Colonic mucosa (tissue), 4 donors: ENCODE measurements around the gene PIK3R1. TPM values are rescaled to one million over a fixed set of nuclear protein-coding genes. Genes with fewer than 3 reads are reported as not detected.

Experiments
- DNase-seq: peaks from one replicate; pipeline ENCODE4 v3.0.0-alpha.2; 2020
- H3K27ac ChIP-seq: fragments of 200-600 bp; one replicate; pipeline ENCODE4 v1.8.0; 2021
- H3K27me3 ChIP-seq: fragments of 200-600 bp; one replicate; pipeline ENCODE4 v1.8.0; 2021
- H3K36me3 ChIP-seq: fragments of 200-600 bp; one replicate; pipeline ENCODE4 v1.8.0; 2021
- H3K4me1 ChIP-seq: fragments of 200-600 bp; one replicate; pipeline ENCODE4 v1.8.0; 2021; ENCODE audit warnings: mild to moderate bottlenecking
- H3K4me3 ChIP-seq: fragments of 200-600 bp; one replicate; pipeline ENCODE4 v1.8.0; 2021
- H3K9ac ChIP-seq, 2 donors: one replicate each; pipeline ENCODE4 v1.7.0; 2013; ENCODE audit warnings: control low read depth in 2 of 2, low read depth in 2 of 2, low read length in 2 of 2
- H3K9me3 ChIP-seq: fragments of 200-600 bp; one replicate; pipeline ENCODE4 v1.8.0; 2021
- intact Hi-C: fragments of 100-400 bp; cut with DNase I; formaldehyde crosslinking; loops from one replicate; pipeline ENCODE4 v1.14.1; 2022
- total RNA-seq, 2 donors: library from RNA; stranded (reverse); fragmentation: NEBNext Ultra II Directional in 1 of 2; extraction: Animal tissue kit (Norgen Biotek cat#: 25700) in 1 of 2; gene quantifications; one replicate each; pipeline ENCODE4 v1.2.1, GENCODE V29; 2021
- TF ChIP-seq, protein P1 (sequence below): fragments of 200-600 bp; IDR thresholded peaks from one replicate; pipeline ENCODE4 v1.8.0; 2022; ENCODE audit warnings: antibody characterized with exemption, mild to moderate bottlenecking
- donor health status: healthy.
- donor health status: DM: no; HTN: no; CAD: no.
- donor health status: DM: no; HTN: no; CAD: no.

The PIK3R1 gene
- total RNA-seq, 2 donors from 2014 or later: 42.9 to 58.1 TPM

DNA sequence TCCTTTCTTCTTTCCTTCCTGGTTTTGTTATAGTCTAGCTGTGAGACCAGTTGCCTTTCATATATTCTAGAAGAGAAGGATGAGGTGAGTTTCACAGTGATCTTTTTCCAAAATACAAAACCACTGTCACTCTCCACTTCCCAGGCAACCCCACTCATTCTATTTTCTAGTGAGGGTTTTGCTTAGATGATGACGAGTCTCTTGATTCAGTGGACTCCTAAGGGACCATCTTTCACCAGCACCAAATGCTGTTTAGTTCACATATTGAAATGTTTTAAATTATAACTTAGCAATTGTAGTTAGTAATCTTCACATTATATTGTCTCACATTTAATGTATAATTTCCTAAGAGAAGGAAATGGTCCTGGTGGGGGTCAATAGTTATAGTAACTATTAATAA is 25.2 kb downstream of the PIK3R1 start:
- intact Hi-C loops: no loop called here
- no peak overlapping the region for H3K9ac ChIP-seq
- H3K27ac ChIP-seq: no peak overlapping the region

DNA sequence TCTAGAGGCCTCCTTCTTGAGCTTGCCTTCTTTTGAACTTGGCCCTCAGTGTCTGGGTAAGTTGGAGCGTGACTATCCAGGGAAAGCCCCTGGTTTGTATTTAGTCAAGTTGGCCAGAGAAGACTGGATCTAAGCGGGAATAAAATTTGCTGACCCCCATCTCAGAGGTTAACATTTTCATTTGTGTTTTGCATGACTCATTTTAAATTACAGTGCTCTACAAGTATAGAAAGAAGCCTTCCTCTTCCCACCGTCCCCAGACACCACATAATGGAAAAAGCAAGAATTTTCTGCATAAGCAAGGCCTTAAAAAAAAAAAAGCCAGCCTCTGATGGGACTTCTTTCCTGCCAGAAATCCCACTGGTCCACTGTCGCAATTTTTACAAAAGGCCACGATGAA is 27.2 kb downstream of the PIK3R1 start:
- Histone ChIP-seq H3K36me3 (no peaks in the 10 kb centered on the region), H3K4me3 (no peak overlapping the region), H3K9ac (no peak overlapping the region), H3K9me3 (no peaks in the 10 kb centered on the region), H3K4me1 (peaks cover 5% of the 10 kb centered on the region), H3K27ac (no peak overlapping the region), H3K27me3 (no peaks in the 10 kb centered on the region)
- intact Hi-C loops: no loop called here
- no peak for DNase-seq
- TF ChIP-seq, protein P1, sequence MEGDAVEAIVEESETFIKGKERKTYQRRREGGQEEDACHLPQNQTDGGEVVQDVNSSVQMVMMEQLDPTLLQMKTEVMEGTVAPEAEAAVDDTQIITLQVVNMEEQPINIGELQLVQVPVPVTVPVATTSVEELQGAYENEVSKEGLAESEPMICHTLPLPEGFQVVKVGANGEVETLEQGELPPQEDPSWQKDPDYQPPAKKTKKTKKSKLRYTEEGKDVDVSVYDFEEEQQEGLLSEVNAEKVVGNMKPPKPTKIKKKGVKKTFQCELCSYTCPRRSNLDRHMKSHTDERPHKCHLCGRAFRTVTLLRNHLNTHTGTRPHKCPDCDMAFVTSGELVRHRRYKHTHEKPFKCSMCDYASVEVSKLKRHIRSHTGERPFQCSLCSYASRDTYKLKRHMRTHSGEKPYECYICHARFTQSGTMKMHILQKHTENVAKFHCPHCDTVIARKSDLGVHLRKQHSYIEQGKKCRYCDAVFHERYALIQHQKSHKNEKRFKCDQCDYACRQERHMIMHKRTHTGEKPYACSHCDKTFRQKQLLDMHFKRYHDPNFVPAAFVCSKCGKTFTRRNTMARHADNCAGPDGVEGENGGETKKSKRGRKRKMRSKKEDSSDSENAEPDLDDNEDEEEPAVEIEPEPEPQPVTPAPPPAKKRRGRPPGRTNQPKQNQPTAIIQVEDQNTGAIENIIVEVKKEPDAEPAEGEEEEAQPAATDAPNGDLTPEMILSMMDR: no peak

More for the DNA sequence above, 25.2 kb downstream of the PIK3R1 start:
- H3K27me3 ChIP-seq: no peaks in the 10 kb centered on the region
- H3K4me3 ChIP-seq: no peak overlapping the region
- H3K9me3 ChIP-seq: no peaks in the 10 kb centered on the region
- TF ChIP-seq, protein P1: no peak
- peaks cover 5% of the 10 kb centered on the region for H3K4me1 ChIP-seq
- DNase-seq: no peak
- no peaks in the 10 kb centered on the region for H3K36me3 ChIP-seq

DNA sequence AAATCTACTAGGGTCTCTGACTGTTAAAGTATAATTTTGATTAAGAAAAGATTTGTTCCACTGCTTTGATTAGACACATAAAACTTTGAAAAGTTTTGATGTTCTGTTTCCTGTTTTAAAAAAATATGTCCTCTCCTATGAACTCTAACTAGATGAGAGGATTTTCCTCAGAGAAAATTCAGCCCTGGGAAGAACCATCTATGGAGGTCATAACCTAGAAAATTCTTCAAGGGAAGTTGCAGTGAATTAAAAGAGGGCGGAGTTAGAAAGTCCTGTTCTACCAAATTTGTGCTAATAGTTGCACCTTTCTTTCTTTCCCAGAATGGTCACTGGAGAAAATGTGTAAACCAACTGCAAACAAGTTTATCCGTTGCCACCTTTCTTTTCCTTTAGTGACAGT is 27.7 kb downstream of the PIK3R1 start:
- intact Hi-C loops: no loop called here
- no peak for DNase-seq
- no peak overlapping the region for H3K4me3 ChIP-seq
- no peak overlapping the region for H3K9ac ChIP-seq
- no peaks in the 10 kb centered on the region for H3K36me3 ChIP-seq
- H3K27ac ChIP-seq: no peak overlapping the region
- H3K9me3 ChIP-seq: no peaks in the 10 kb centered on the region
- TF ChIP-seq, protein P1: no peak
- H3K27me3 ChIP-seq: no peaks in the 10 kb centered on the region
- H3K4me1 ChIP-seq: peaks cover 5% of the 10 kb centered on the region

DNA sequence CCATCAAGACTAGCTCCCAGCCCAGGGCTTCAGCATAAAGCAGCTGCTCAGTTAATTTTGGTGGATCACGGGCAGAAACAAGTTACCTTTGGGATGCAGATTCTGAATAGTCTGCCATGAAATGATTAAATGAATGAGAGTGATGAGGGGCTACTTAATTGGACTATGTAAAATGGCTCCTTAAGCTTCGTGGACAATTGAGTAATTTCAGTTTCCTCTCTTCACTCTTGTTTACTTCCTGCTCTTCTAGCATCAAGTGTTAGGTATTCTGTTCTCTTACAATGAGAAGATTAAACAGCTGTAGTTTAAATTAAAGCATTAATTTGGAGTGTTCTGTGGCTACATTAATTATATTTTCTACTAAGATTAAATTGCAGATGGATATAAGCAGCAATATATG is 28.1 kb downstream of the PIK3R1 start:
- H3K9ac ChIP-seq: no peak overlapping the region
- DNase-seq: no peak
- no peaks in the 10 kb centered on the region for H3K36me3 ChIP-seq
- no peaks in the 10 kb centered on the region for H3K27me3 ChIP-seq
- no peak overlapping the region for H3K4me3 ChIP-seq
- intact Hi-C loops: no loop called here
- H3K27ac ChIP-seq: no peak overlapping the region
- H3K9me3 ChIP-seq: no peaks in the 10 kb centered on the region
- H3K4me1 ChIP-seq: peaks cover 5% of the 10 kb centered on the region
- TF ChIP-seq, protein P1: no peak

DNA sequence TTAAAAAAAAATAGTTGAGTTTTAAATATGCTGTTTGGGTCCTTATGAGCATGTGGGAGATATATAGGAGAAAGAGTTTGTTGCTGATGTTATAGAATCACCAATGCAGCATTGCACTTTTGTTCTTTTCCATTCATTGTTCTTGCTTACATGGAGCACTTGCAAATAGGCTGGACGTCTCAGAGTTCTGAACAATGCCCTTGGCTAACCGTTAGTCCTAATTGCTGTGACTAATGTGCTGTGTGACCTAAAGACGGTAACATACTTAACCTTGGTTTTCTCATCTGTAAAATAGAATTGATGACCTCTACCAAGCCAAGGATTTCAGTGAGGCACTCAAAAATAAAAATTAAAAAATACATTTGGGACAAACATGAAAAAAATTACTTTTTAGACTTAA is 29.8 kb downstream of the PIK3R1 start:
- H3K4me3 ChIP-seq: no peak overlapping the region
- no peak overlapping the region for H3K27ac ChIP-seq
- H3K4me1 ChIP-seq: peaks cover 2% of the 10 kb centered on the region
- DNase-seq: no peak
- intact Hi-C loops: no loop called here
- no peaks in the 10 kb centered on the region for H3K27me3 ChIP-seq
- H3K9me3 ChIP-seq: no peaks in the 10 kb centered on the region
- TF ChIP-seq, protein P1: no peak
- no peak overlapping the region for H3K9ac ChIP-seq
- H3K36me3 ChIP-seq: no peaks in the 10 kb centered on the region

DNA sequence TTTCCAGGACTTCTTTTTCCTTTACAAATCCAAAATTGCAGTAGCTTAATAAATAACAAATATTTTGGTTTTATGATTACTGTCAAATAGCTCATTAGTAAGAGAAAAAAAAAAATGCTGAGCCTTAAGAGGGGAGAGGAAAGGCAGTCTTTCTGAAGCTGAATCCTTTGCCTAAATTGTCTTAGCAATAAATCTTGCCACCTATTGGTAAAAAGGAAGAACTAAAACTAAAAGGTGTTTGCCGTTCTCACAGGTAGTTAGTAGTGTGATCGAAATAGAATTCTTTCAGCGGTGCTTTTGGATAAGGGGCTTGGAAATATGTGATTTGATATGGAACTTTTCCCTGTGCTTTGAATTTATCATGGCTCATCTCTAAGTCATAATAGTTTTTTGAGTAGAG is 31.2 kb downstream of the PIK3R1 start:
- Histone ChIP-seq H3K4me1 (no peaks in the 10 kb centered on the region), H3K27me3 (no peaks in the 10 kb centered on the region), H3K36me3 (no peaks in the 10 kb centered on the region), H3K9me3 (no peaks in the 10 kb centered on the region), H3K9ac (no peak overlapping the region), H3K4me3 (no peak overlapping the region), H3K27ac (no peak overlapping the region)
- TF ChIP-seq, protein P1: no peak
- intact Hi-C loops: no loop called here
- no peak for DNase-seq
